Measurements from ENCODE around the gene KRTAP10-3.

The KRTAP10-3 gene

GRCh38 chr21:44569861-44570517, 11.4 kb upstream of the KRTAP10-3 start:
- no peak overlapping the region for H3K4me2 ChIP-seq (ENCODE audit: low read length)
- H3K4me3 ChIP-seq (ENCODE audit: low read length) = no peak overlapping the region
- H4K20me1 ChIP-seq (ENCODE audit: insufficient read depth, low read length) = no peaks in the 10 kb centered on the region
- no peaks in the 10 kb centered on the region for H3K36me3 ChIP-seq (replicated peaks; ENCODE audit: low read depth, low read length)
- no peaks in the 10 kb centered on the region for H3K9me3 ChIP-seq (ENCODE audit: insufficient read depth, low read length)
- H3K4me1 ChIP-seq (ENCODE audit: low read length) = peaks cover 19% of the 10 kb centered on the region
- H3K27me3 ChIP-seq (ENCODE audit: low read depth, low read length) = no peaks in the 10 kb centered on the region
- TF ChIP-seq CTCF (IDR thresholded peaks at IDR 0.05; ENCODE audit: low read depth, low read length) (no peak), EZH2phosphoT487 (IDR thresholded peaks at IDR 0.05; ENCODE audit: low read depth) (no peak)
- H3K9ac ChIP-seq (ENCODE audit: low read length) = no peak overlapping the region
- no peaks in the 10 kb centered on the region for H3K79me2 ChIP-seq (ENCODE audit: low read length)
- no peak overlapping the region for H2AFZ ChIP-seq (ENCODE audit: low read depth, low read length)
- no peak overlapping the region for H3K27ac ChIP-seq (ENCODE audit: low read length)

DNA sequence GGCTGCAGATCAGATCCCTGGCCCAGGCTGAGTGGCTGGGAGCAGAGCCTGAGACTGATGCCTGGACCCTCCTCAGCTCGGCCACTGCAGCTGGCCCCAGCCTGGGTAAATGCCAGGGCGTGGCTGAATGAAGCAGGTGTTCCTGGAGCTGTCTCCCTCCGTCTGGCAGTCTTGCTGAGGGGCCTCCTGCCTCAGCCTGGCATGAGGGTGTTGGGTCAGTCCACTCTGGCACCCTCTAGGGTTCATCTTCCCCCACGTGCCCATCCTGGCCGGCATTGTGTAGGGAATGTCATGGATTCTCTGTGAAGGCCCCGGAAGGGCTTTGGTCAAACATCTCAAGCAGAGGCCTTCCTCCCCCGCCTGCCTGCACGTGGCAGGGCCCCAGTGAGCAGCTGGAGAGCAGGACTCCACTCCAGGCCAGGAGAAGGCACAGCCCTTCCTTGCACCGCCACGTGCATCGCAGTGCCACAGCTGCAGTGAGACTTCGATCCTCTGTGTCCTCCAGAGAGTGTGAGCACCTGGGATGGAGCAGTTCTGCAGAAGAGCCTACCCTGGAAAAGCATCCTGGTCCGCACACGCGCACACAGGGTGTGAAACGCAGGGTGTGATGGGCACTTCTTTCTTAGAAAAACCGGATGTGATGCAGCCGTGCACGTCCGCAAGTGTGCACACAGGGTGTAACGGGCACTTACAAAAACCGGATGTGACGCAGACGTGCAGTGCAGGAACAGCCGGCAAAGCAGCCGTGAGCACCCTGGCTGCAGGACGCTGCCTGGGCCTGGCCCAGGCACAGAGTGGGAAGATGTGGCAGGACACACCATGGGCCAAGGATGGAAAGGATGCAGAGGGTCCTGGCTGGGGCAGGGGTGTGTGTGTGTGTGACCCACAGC, 10.3 kb upstream of the KRTAP10-3 start:
- Histone ChIP-seq H3K9me3 (ENCODE audit: insufficient read depth, low read length) (no peaks in the 10 kb centered on the region), H3K9ac (ENCODE audit: low read length) (no peak overlapping the region), H2AFZ (ENCODE audit: low read depth, low read length) (no peak overlapping the region), H4K20me1 (ENCODE audit: insufficient read depth, low read length) (no peaks in the 10 kb centered on the region), H3K4me2 (ENCODE audit: low read length) (no peak overlapping the region), H3K36me3 (replicated peaks; ENCODE audit: low read depth, low read length) (no peaks in the 10 kb centered on the region), H3K4me3 (ENCODE audit: low read length) (no peak overlapping the region), H3K27me3 (ENCODE audit: low read depth, low read length) (no peaks in the 10 kb centered on the region), H3K4me1 (ENCODE audit: low read length) (peaks cover 30% of the 10 kb centered on the region), H3K27ac (ENCODE audit: low read length) (no peak overlapping the region), H3K79me2 (ENCODE audit: low read length) (no peaks in the 10 kb centered on the region)
- no peak for TF ChIP-seq EZH2phosphoT487 (IDR thresholded peaks at IDR 0.05; ENCODE audit: low read depth)
- no peak for TF ChIP-seq CTCF (IDR thresholded peaks at IDR 0.05; ENCODE audit: low read depth, low read length)

DNA sequence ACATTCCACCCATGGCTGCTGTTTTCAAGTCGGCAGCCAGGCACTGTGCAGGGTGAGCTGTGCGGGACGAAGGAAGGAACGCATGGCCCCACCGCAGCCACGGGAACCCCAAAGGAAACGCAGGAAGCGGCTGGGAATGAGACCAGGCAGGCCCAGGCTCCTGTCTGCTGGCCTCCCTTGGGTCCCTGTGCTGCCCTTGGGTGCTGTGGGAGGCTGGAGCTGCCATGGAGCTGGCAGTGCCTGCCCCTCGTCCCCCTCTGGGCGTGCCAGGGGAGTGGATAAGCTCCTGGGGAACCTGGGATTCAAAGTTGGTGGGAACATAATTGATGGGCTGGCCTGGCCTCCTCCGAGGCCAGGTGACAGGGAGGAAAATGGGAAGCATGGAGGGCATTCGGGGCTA, 9.7 kb upstream of the KRTAP10-3 start:
- Histone ChIP-seq H3K27me3 (ENCODE audit: low read depth, low read length) (no peaks in the 10 kb centered on the region), H3K9ac (ENCODE audit: low read length) (no peak overlapping the region), H2AFZ (ENCODE audit: low read depth, low read length) (no peak overlapping the region), H3K4me1 (ENCODE audit: low read length) (peaks cover 30% of the 10 kb centered on the region), H3K4me2 (ENCODE audit: low read length) (no peak overlapping the region), H4K20me1 (ENCODE audit: insufficient read depth, low read length) (no peaks in the 10 kb centered on the region), H3K79me2 (ENCODE audit: low read length) (no peaks in the 10 kb centered on the region), H3K4me3 (ENCODE audit: low read length) (no peak overlapping the region), H3K9me3 (ENCODE audit: insufficient read depth, low read length) (no peaks in the 10 kb centered on the region), H3K27ac (ENCODE audit: low read length) (no peak overlapping the region), H3K36me3 (replicated peaks; ENCODE audit: low read depth, low read length) (no peaks in the 10 kb centered on the region)
- no peak for TF ChIP-seq CTCF (IDR thresholded peaks at IDR 0.05; ENCODE audit: low read depth, low read length)
- no peak for TF ChIP-seq EZH2phosphoT487 (IDR thresholded peaks at IDR 0.05; ENCODE audit: low read depth)

- no peak overlapping the region for H3K4me2 ChIP-seq (ENCODE audit: low read length)
- H3K9ac ChIP-seq (ENCODE audit: low read length) = no peak overlapping the region
- no peaks in the 10 kb centered on the region for H3K36me3 ChIP-seq (replicated peaks; ENCODE audit: low read depth, low read length)
- H3K4me3 ChIP-seq (ENCODE audit: low read length) = no peak overlapping the region
- H2AFZ ChIP-seq (ENCODE audit: low read depth, low read length) = no peak overlapping the region
- TF ChIP-seq CTCF (IDR thresholded peaks at IDR 0.05; ENCODE audit: low read depth, low read length) (no peak), EZH2phosphoT487 (IDR thresholded peaks at IDR 0.05; ENCODE audit: low read depth) (no peak)
- no peaks in the 10 kb centered on the region for H3K27me3 ChIP-seq (ENCODE audit: low read depth, low read length)
- H3K27ac ChIP-seq (ENCODE audit: low read length) = no peak overlapping the region
- no peaks in the 10 kb centered on the region for H3K9me3 ChIP-seq (ENCODE audit: insufficient read depth, low read length)
- peaks cover 30% of the 10 kb centered on the region for H3K4me1 ChIP-seq (ENCODE audit: low read length)
- no peaks in the 10 kb centered on the region for H4K20me1 ChIP-seq (ENCODE audit: insufficient read depth, low read length)
- H3K79me2 ChIP-seq (ENCODE audit: low read length) = no peaks in the 10 kb centered on the region
Observed at GRCh38 chr21:44567481-44568171, 9.0 kb upstream of the KRTAP10-3 start.
